A673 (cell line): ENCODE measurements around the gene EVI5L. TPM values are rescaled to one million over a fixed set of nuclear protein-coding genes. Genes with fewer than 3 reads are reported as not detected.

Experiments used
- Bru-seq: library from RNA; stranded (reverse); fragments of 400-500 nt; gene quantifications from one replicate; lab custom pipeline; 2021; lab: Mats Ljungman, UMichigan
- BruChase-seq, 2 experiments: library from RNA; stranded (reverse); fragments of 400-500 nt; gene quantifications; one replicate each; lab custom pipeline; 2021; lab: Mats Ljungman, UMichigan
- BruUV-seq: library from RNA; stranded (reverse); fragments of 400-500 nt; replicated peaks from 2 replicates; lab custom pipeline; 2021; lab: Mats Ljungman, UMichigan
- CTCF ChIA-PET: fragments of 300-600 bp; sonication (Branson Sonifier 250); formaldehyde crosslinking; loops from one replicate; lab custom pipeline; 2022; ENCODE audit warnings: antibody characterized with exemption; lab: Charles Lee
- POLR2A ChIA-PET: fragments of 300-600 bp; sonication (Branson Sonifier 250); formaldehyde crosslinking; loops from one replicate; lab custom pipeline; 2022; ENCODE audit warnings: antibody characterized with exemption; ENCODE audit not compliant: low non-redundant PET; lab: Charles Lee
- DNase-seq: peaks from one replicate; pipeline ENCODE4 v3.0.0-alpha.2; 2015; ENCODE audit warnings: low spot score
- H3K27ac ChIP-seq: fragments of 200-600 bp; sonication (generic); 2 replicates; pipeline ENCODE4 v1.5.1; 2016; ENCODE audit warnings: mixed run types, low read depth, mild to moderate bottlenecking, mixed read lengths, antibody characterized with exemption, low read length; ENCODE audit not compliant: poor library complexity, severe bottlenecking
- H3K27me3 ChIP-seq: fragments of 200-600 bp; sonication (generic); replicated peaks from 2 replicates; pipeline ENCODE4 v1.6.1; 2017; ENCODE audit warnings: mixed run types, low read depth, mild to moderate bottlenecking, mixed read lengths, antibody characterized with exemption, low read length; ENCODE audit not compliant: insufficient read depth, poor library complexity
- H3K36me3 ChIP-seq: fragments of 200-600 bp; sonication (generic); 2 replicates; pipeline ENCODE4 v1.6.1; 2016; ENCODE audit warnings: mixed run types, mild to moderate bottlenecking, mixed read lengths, antibody characterized with exemption, low read length; ENCODE audit not compliant: insufficient read depth, poor library complexity, severe bottlenecking
- H3K4me1 ChIP-seq: fragments of 200-600 bp; sonication (generic); 2 replicates; pipeline ENCODE4 v1.6.1; 2017; ENCODE audit warnings: mixed run types, mild to moderate bottlenecking, mixed read lengths, antibody characterized with exemption, low read length; ENCODE audit not compliant: insufficient read depth, poor library complexity, severe bottlenecking
- H3K4me3 ChIP-seq: fragments of 200-600 bp; sonication (generic); 2 replicates; pipeline ENCODE4 v1.5.1; 2016; ENCODE audit warnings: low read depth, mixed run types, mild to moderate bottlenecking, mixed read lengths, low read length; ENCODE audit not compliant: poor library complexity, severe bottlenecking
- H3K9me3 ChIP-seq: fragments of 200-600 bp; sonication (generic); 2 replicates; pipeline ENCODE4 v1.6.1; 2016; ENCODE audit warnings: mixed run types, low read depth, mild to moderate bottlenecking, mixed read lengths, antibody characterized with exemption, low read length; ENCODE audit not compliant: poor library complexity, severe bottlenecking
- EZH2 ChIP-seq: fragments of 200-600 bp; sonication (generic); IDR thresholded peaks from 2 replicates; pipeline ENCODE4 v1.6.1; 2017; ENCODE audit warnings: borderline replicate concordance, low read depth, mild to moderate bottlenecking, mixed read lengths, antibody characterized with exemption, low read length; ENCODE audit not compliant: poor library complexity, severe bottlenecking
- intact Hi-C: fragments of 100-400 bp; cut with micrococcal nuclease; formaldehyde crosslinking; loops from one replicate; pipeline ENCODE4 v1.10.0; 2022; ENCODE audit not compliant: unreplicated experiment
- long read RNA-seq: library from polyadenylated mRNA; stranded (forward); transcript quantifications from one replicate; pipeline ENCODE4 v2.0.0, GENCODE V29; 2022
- total RNA-seq: library from RNA; stranded (reverse); gene quantifications from 2 replicates; pipeline ENCODE4 v1.2.3, GENCODE V29; 2021
- TF ChIP-seq, protein P1 (sequence below): fragments of 300-800, 200-600 bp; sonication (generic); conservative IDR thresholded peaks from 2 replicates; pipeline ENCODE4 v1.5.1; 2017; ENCODE audit warnings: low read depth, mild to moderate bottlenecking, antibody characterized with exemption, low read length, moderate library complexity, mixed read lengths

Gene EVI5L
- total RNA-seq (4.8 and 8.8 TPM in 2 replicates), Bru-seq, nascent RNA (percentile 37 among the genes with signal in this experiment), BruChase-seq, experiment 1, labeled RNA remaining after a 2-hour chase (percentile 42 among the genes with signal in this experiment), BruChase-seq, experiment 2, labeled RNA remaining after a 6-hour chase (percentile 53 among the genes with signal in this experiment)
- long read RNA-seq, transcript EVI5L-201 (19 exons, 3,855 nt): major isoform, 19 of 26 reads
- long read RNA-seq, partial matches to known transcripts: 3 of 26 reads
- long read RNA-seq, other reads (novel, unspliced or antisense): 4 of 26 reads

DNA sequence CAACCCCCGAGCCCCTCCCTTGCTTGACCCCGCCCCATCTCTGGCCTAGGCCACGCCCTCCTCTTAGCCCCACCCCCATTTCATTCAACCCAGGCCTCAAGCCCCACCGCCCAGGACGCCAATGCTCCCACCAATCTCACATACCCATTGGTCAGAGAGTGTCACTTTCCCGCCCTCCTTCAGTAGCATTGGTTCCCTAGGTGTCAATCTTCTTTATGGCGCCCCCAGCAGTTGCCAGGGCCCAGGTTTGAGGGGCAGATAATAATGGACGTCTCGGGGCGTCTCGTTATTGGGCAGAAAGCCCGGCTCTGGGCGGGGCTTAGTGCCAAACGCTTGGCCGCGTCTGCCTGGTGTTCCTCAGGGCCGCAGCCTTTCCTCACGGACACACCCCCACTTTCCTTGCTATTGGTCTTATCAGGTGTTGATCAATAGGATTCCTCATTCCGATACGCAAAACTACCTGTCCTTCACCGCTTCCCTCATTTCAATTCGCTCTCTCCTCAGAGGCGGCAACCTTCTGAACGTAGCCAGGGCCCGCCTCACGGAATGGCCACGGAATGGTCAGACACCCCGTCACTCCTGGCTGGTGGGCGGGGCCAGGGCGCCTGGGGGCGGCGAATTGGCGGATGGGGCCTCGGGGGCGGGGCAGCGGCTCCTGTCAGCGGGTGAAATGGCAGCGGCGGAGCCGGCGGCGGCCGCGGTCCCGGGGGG lies at the start of gene EVI5L:
TSS of gene EVI5L (plus strand) at position 658 of the 711 bp plus-strand sequence. CDS start 16,325 bp downstream, outside the sequence.
- Histone ChIP-seq H3K27me3 (no peaks in the 10 kb centered on the region), H3K4me1 (peaks cover 9% of the 10 kb centered on the region), H3K9me3 (no peaks in the 10 kb centered on the region), H3K27ac (no peak within 1 kb of the TSS), H3K4me3 (peak within 1 kb of the TSS; percentile 59), H3K36me3 (no peaks in the 10 kb centered on the region)
- DNase-seq: peak; percentile 99
- intact Hi-C loops: no loop called here
- ChIA-PET POLR2A (no interaction called here), CTCF (no interaction called here)
- no peak for TF ChIP-seq EZH2
- BruUV-seq: no TSS peak

DNA sequence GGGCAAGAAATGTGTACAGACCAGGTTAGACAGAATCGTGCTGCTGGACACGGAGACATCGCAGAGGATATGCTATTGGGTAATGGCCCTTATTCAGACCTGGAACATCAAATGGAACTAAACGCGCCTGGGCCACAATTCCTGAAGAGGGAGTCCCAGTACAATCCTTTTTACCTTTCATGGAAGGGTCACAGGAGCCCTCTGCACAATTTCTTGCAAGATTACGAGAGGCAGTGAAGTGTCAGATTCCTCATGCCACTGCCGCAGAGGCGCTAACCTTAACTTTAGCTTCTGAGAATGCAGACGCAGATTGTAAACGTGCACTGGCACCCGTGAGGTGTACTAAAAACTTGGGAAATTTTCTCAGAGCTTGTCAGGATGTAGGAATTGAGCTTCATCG lies 48.9 kb upstream of the EVI5L start:
- Histone ChIP-seq H3K9me3 (no peaks in the 10 kb centered on the region), H3K36me3 (no peaks in the 10 kb centered on the region), H3K4me3 (no peak overlapping the region), H3K27me3 (peaks cover 18% of the 10 kb centered on the region), H3K27ac (no peak overlapping the region), H3K4me1 (peaks cover 3% of the 10 kb centered on the region)
- ChIA-PET CTCF (interaction anchor here (1.0 kb wide), 1 partner anchor 213 kb away, joined by 4 read pairs; no protein-coding TSS in a partner anchor), POLR2A (no interaction called here)
- intact Hi-C loops: no loop called here
- no TSS peak for BruUV-seq
- DNase-seq: no peak
- no peak for TF ChIP-seq EZH2
- TF ChIP-seq, protein P1, sequence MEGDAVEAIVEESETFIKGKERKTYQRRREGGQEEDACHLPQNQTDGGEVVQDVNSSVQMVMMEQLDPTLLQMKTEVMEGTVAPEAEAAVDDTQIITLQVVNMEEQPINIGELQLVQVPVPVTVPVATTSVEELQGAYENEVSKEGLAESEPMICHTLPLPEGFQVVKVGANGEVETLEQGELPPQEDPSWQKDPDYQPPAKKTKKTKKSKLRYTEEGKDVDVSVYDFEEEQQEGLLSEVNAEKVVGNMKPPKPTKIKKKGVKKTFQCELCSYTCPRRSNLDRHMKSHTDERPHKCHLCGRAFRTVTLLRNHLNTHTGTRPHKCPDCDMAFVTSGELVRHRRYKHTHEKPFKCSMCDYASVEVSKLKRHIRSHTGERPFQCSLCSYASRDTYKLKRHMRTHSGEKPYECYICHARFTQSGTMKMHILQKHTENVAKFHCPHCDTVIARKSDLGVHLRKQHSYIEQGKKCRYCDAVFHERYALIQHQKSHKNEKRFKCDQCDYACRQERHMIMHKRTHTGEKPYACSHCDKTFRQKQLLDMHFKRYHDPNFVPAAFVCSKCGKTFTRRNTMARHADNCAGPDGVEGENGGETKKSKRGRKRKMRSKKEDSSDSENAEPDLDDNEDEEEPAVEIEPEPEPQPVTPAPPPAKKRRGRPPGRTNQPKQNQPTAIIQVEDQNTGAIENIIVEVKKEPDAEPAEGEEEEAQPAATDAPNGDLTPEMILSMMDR: no peak

DNA sequence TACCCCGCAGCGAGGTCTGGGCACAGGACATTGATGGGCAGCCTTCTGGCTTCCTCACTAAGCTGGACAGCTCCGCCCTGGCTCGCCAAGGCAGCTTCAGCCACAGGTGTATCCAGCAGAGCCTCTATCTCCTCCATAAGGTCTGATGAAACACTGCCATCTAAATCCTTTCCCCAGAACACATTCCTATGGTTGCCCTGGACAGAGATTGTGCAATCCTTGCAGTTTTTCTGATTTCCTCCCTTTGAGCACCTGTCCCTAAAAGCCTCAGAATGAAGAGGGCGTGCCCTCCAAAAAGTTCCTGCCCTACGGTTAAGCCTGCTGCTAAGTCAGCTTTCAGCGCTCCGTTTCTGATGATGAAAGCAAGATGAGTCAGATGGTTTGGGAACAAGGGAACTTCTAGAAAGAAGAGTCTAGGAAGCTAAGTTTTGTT lies 46.0 kb upstream of the EVI5L start:
- Histone ChIP-seq H3K9me3 (no peaks in the 10 kb centered on the region), H3K4me3 (no peak overlapping the region), H3K27me3 (peaks cover 40% of the 10 kb centered on the region), H3K4me1 (no peaks in the 10 kb centered on the region), H3K36me3 (no peaks in the 10 kb centered on the region), H3K27ac (no peak overlapping the region)
- DNase-seq: no peak
- CTCF ChIA-PET: no interaction called here
- TF ChIP-seq EZH2: no peak
- TF ChIP-seq, protein P1: no peak
- no TSS peak for BruUV-seq
- POLR2A ChIA-PET: no interaction called here
- intact Hi-C loops: no loop called here
